ENCODE data around the gene OSBP2.
A peak's percentile ranks its signal among the peaks of the same experiment; 100 is the strongest.

OSBP2 gene

GRCh38 chr22:30694640-30695350 lies at the start of gene OSBP2:
OSBP2 (plus strand) TSS chr22:30694874; CDS start chr22:30694910, 36 bp downstream.
- Mint-ChIP-seq H3K4me3 (peak within 1 kb of the TSS; percentile 72), H3K36me3 (ENCODE audit: low read depth) (no peaks in the 10 kb centered on the region), H3K27ac (peak within 1 kb of the TSS; percentile 25), H3K9me3 (no peaks in the 10 kb centered on the region), H3K27me3 (peaks cover 69% of the 10 kb centered on the region), H3K4me1 (ENCODE audit: low read depth) (no peaks in the 10 kb centered on the region)
- intact Hi-C loops (cut with micrococcal nuclease), result loop anchor here (10.0 kb wide), 1 partner anchor 60 kb away; the partner anchor contains the start of gene SLC35E4

GRCh38 chr22:30646518-30647160 lies 48.0 kb upstream of the OSBP2 start:
- H3K27me3 Mint-ChIP-seq, result no peaks in the 10 kb centered on the region
- peaks cover 39% of the 10 kb centered on the region for H3K4me1 Mint-ChIP-seq (ENCODE audit: low read depth)
- H3K4me3 Mint-ChIP-seq, result no peak overlapping the region
- no peaks in the 10 kb centered on the region for H3K9me3 Mint-ChIP-seq
- intact Hi-C loops (cut with micrococcal nuclease), result no loop called here
- no peak overlapping the region for H3K27ac Mint-ChIP-seq
- no peaks in the 10 kb centered on the region for H3K36me3 Mint-ChIP-seq (ENCODE audit: low read depth)

- H3K9me3 Mint-ChIP-seq, result no peaks in the 10 kb centered on the region
- H3K27ac Mint-ChIP-seq, result no peak overlapping the region
- no peak overlapping the region for H3K4me3 Mint-ChIP-seq
- intact Hi-C loops (cut with micrococcal nuclease), result no loop called here
- H3K27me3 Mint-ChIP-seq, result no peaks in the 10 kb centered on the region
- no peaks in the 10 kb centered on the region for H3K36me3 Mint-ChIP-seq (ENCODE audit: low read depth)
- H3K4me1 Mint-ChIP-seq (ENCODE audit: low read depth), result peaks cover 44% of the 10 kb centered on the region
Observed at GRCh38 chr22:30647536-30647935, 47.1 kb upstream of the OSBP2 start.

GRCh38 chr22:30648825-30649224 lies 45.8 kb upstream of the OSBP2 start:
- H3K4me1 Mint-ChIP-seq (ENCODE audit: low read depth), result peaks cover 40% of the 10 kb centered on the region
- no peaks in the 10 kb centered on the region for H3K27me3 Mint-ChIP-seq
- no peaks in the 10 kb centered on the region for H3K9me3 Mint-ChIP-seq
- H3K36me3 Mint-ChIP-seq (ENCODE audit: low read depth), result no peaks in the 10 kb centered on the region
- no peak overlapping the region for H3K27ac Mint-ChIP-seq
- intact Hi-C loops (cut with micrococcal nuclease), result no loop called here
- H3K4me3 Mint-ChIP-seq, result no peak overlapping the region

- H3K4me1 Mint-ChIP-seq (ENCODE audit: low read depth), result peaks cover 46% of the 10 kb centered on the region
- no peak overlapping the region for H3K27ac Mint-ChIP-seq
- H3K36me3 Mint-ChIP-seq (ENCODE audit: low read depth), result peaks cover 6% of the 10 kb centered on the region
- H3K4me3 Mint-ChIP-seq, result no peak overlapping the region
- H3K9me3 Mint-ChIP-seq, result no peaks in the 10 kb centered on the region
- intact Hi-C loops (cut with micrococcal nuclease), result no loop called here
- no peaks in the 10 kb centered on the region for H3K27me3 Mint-ChIP-seq
Observed at GRCh38 chr22:30649430-30650007, 45.2 kb upstream of the OSBP2 start.

GRCh38 chr22:30650508-30651116 lies 44.1 kb upstream of the OSBP2 start:
- H3K27me3 Mint-ChIP-seq, result no peaks in the 10 kb centered on the region
- peaks cover 57% of the 10 kb centered on the region for H3K4me1 Mint-ChIP-seq (ENCODE audit: low read depth)
- H3K9me3 Mint-ChIP-seq, result no peaks in the 10 kb centered on the region
- peaks cover 10% of the 10 kb centered on the region for H3K36me3 Mint-ChIP-seq (ENCODE audit: low read depth)
- no peak overlapping the region for H3K27ac Mint-ChIP-seq
- H3K4me3 Mint-ChIP-seq, result no peak overlapping the region
- intact Hi-C loops (cut with micrococcal nuclease), result no loop called here

GRCh38 chr22:30652852-30653251 lies 41.8 kb upstream of the OSBP2 start:
- Mint-ChIP-seq H3K27ac (no peak overlapping the region), H3K4me3 (no peak overlapping the region), H3K9me3 (no peaks in the 10 kb centered on the region), H3K27me3 (no peaks in the 10 kb centered on the region), H3K4me1 (ENCODE audit: low read depth) (peaks cover 55% of the 10 kb centered on the region), H3K36me3 (ENCODE audit: low read depth) (peaks cover 10% of the 10 kb centered on the region)
- intact Hi-C loops (cut with micrococcal nuclease), result no loop called here

GRCh38 chr22:30654361-30654760 lies 40.3 kb upstream of the OSBP2 start:
- Mint-ChIP-seq H3K9me3 (no peaks in the 10 kb centered on the region), H3K27me3 (no peaks in the 10 kb centered on the region), H3K27ac (no peak overlapping the region), H3K4me3 (no peak overlapping the region), H3K4me1 (ENCODE audit: low read depth) (peaks cover 41% of the 10 kb centered on the region), H3K36me3 (ENCODE audit: low read depth) (peaks cover 19% of the 10 kb centered on the region)
- intact Hi-C loops (cut with micrococcal nuclease), result no loop called here

- no peak overlapping the region for H3K4me3 Mint-ChIP-seq
- H3K27me3 Mint-ChIP-seq, result no peaks in the 10 kb centered on the region
- H3K4me1 Mint-ChIP-seq (ENCODE audit: low read depth), result peaks cover 33% of the 10 kb centered on the region
- no peak overlapping the region for H3K27ac Mint-ChIP-seq
- intact Hi-C loops (cut with micrococcal nuclease), result no loop called here
- no peaks in the 10 kb centered on the region for H3K9me3 Mint-ChIP-seq
- peaks cover 31% of the 10 kb centered on the region for H3K36me3 Mint-ChIP-seq (ENCODE audit: low read depth)
Observed at GRCh38 chr22:30655532-30655931, 39.1 kb upstream of the OSBP2 start.

GRCh38 chr22:30662040-30662439 lies 32.6 kb upstream of the OSBP2 start:
- peaks cover 33% of the 10 kb centered on the region for H3K4me1 Mint-ChIP-seq (ENCODE audit: low read depth)
- intact Hi-C loops (cut with micrococcal nuclease), result no loop called here
- no peak overlapping the region for H3K4me3 Mint-ChIP-seq
- H3K27me3 Mint-ChIP-seq, result no peaks in the 10 kb centered on the region
- H3K36me3 Mint-ChIP-seq (ENCODE audit: low read depth), result peaks cover 76% of the 10 kb centered on the region
- H3K9me3 Mint-ChIP-seq, result no peaks in the 10 kb centered on the region
- H3K27ac Mint-ChIP-seq, result no peak overlapping the region

- H3K4me3 Mint-ChIP-seq, result no peak overlapping the region
- H3K9me3 Mint-ChIP-seq, result no peaks in the 10 kb centered on the region
- H3K4me1 Mint-ChIP-seq (ENCODE audit: low read depth), result peaks cover 42% of the 10 kb centered on the region
- H3K36me3 Mint-ChIP-seq (ENCODE audit: low read depth), result peaks cover 70% of the 10 kb centered on the region
- H3K27me3 Mint-ChIP-seq, result peaks cover 13% of the 10 kb centered on the region
- H3K27ac Mint-ChIP-seq, result no peak overlapping the region
- intact Hi-C loops (cut with micrococcal nuclease), result no loop called here
Observed at GRCh38 chr22:30664798-30665197, 29.9 kb upstream of the OSBP2 start.

- H3K9me3 Mint-ChIP-seq, result no peaks in the 10 kb centered on the region
- peaks cover 65% of the 10 kb centered on the region for H3K36me3 Mint-ChIP-seq (ENCODE audit: low read depth)
- peaks cover 14% of the 10 kb centered on the region for H3K27me3 Mint-ChIP-seq
- no peak overlapping the region for H3K27ac Mint-ChIP-seq
- H3K4me3 Mint-ChIP-seq, result no peak overlapping the region
- intact Hi-C loops (cut with micrococcal nuclease), result no loop called here
- peaks cover 42% of the 10 kb centered on the region for H3K4me1 Mint-ChIP-seq (ENCODE audit: low read depth)
Observed at GRCh38 chr22:30665266-30665665, 29.4 kb upstream of the OSBP2 start.

GRCh38 chr22:30665786-30666185 lies 28.9 kb upstream of the OSBP2 start:
- Mint-ChIP-seq H3K36me3 (ENCODE audit: low read depth) (peaks cover 60% of the 10 kb centered on the region), H3K27me3 (peaks cover 18% of the 10 kb centered on the region), H3K9me3 (no peaks in the 10 kb centered on the region), H3K27ac (no peak overlapping the region), H3K4me1 (ENCODE audit: low read depth) (peaks cover 42% of the 10 kb centered on the region), H3K4me3 (no peak overlapping the region)
- intact Hi-C loops (cut with micrococcal nuclease), result no loop called here

GRCh38 chr22:30667107-30667493 lies 27.6 kb upstream of the OSBP2 start:
- peak overlapping the region; percentile 91 for H3K4me3 Mint-ChIP-seq
- peak overlapping the region; percentile 84 for H3K27ac Mint-ChIP-seq
- H3K36me3 Mint-ChIP-seq (ENCODE audit: low read depth), result peaks cover 47% of the 10 kb centered on the region
- H3K27me3 Mint-ChIP-seq, result peaks cover 18% of the 10 kb centered on the region
- no peaks in the 10 kb centered on the region for H3K9me3 Mint-ChIP-seq
- peaks cover 42% of the 10 kb centered on the region for H3K4me1 Mint-ChIP-seq (ENCODE audit: low read depth)
- intact Hi-C loops (cut with micrococcal nuclease), result loop anchor here (1.0 kb wide), 1 partner anchor 75 kb away; no protein-coding TSS in a partner anchor
